Endothelial cell of umbilical vein (primary cell): ENCODE measurements around the gene PERCC1. TPM values are rescaled to one million over a fixed set of nuclear protein-coding genes. Genes with fewer than 3 reads are reported as not detected.

Source experiments
- BruUV-seq: library from RNA; stranded (reverse); fragments of 400-500 nt; replicated peaks from 2 replicates; lab custom pipeline; 2021; lab: Mats Ljungman, UMichigan
- CTCF ChIA-PET: fragments of 300-600, 350-600 bp; sonication (Branson Sonifier 250); formaldehyde crosslinking; loops from one replicate; lab custom pipeline; 2021; ENCODE audit warnings: antibody characterized with exemption, inconsistent platforms; lab: Charles Lee
- POLR2A ChIA-PET: fragments of 300-600, 350-600 bp; sonication (Branson Sonifier 250); formaldehyde crosslinking; loops from one replicate; lab custom pipeline; 2021; ENCODE audit warnings: antibody characterized with exemption, inconsistent platforms; lab: Charles Lee
- DNase-seq: peaks from one replicate; pipeline ENCODE4 v3.0.0-alpha.2; 2011; ENCODE audit warnings: low read depth, low spot score
- FAIRE-seq: peaks from 2 replicates; lab custom pipeline; 2011; peaks lifted over from hg19 to GRCh38; lab: Jason Lieb, UNC
- H2AFZ ChIP-seq: 2 replicates; pipeline ENCODE4 v1.6.0; 2012; ENCODE audit warnings: low read depth, low read length, control low read depth, inconsistent platforms
- H3K27ac ChIP-seq: 2 replicates; pipeline ENCODE4 v1.5.1; 2011; ENCODE audit warnings: low read depth, mild to moderate bottlenecking, control low read depth, low read length, moderate library complexity; ENCODE audit not compliant: insufficient read depth
- H3K27me3 ChIP-seq, 2 experiments: 2 replicates each; pipeline versions ENCODE4 v1.6.0 to v1.6.1; 2011; ENCODE audit warnings: low read length in 2 of 2, mixed read lengths in 1 of 2; ENCODE audit not compliant: control insufficient read depth in 2 of 2, insufficient read depth in 2 of 2
- H3K36me3 ChIP-seq, 2 experiments: 2 replicates in 1 of 2; 3 replicates in 1 of 2; pipeline ENCODE4 v1.5.1; 2011; ENCODE audit warnings: low read length in 2 of 2, mild to moderate bottlenecking in 1 of 2, moderate library complexity in 1 of 2; ENCODE audit not compliant: control insufficient read depth in 2 of 2, insufficient read depth in 2 of 2; ENCODE audit errors: extremely low read depth in 1 of 2
- H3K4me1 ChIP-seq: 3 replicates; pipeline ENCODE4 v1.5.1; 2011; ENCODE audit warnings: mild to moderate bottlenecking, low read length; ENCODE audit not compliant: control insufficient read depth, insufficient read depth; ENCODE audit errors: extremely low read depth
- H3K4me2 ChIP-seq: 2 replicates; pipeline ENCODE4 v1.6.1; 2011; ENCODE audit warnings: low read length, control low read depth, mixed read lengths; ENCODE audit not compliant: insufficient read depth
- H3K4me3 ChIP-seq, 3 experiments: fragments of 200-600 bp in 1 of 3; sonication (generic), shearing (Covaris generic) in 1 of 3; replicated peaks in 1 of 3; 2 replicates each; pipeline ENCODE4 v1.5.1; 2011 to 2016; ENCODE audit warnings: control low read depth in 3 of 3, low read length in 3 of 3, mild to moderate bottlenecking in 2 of 3, inconsistent platforms in 1 of 3, low read depth in 1 of 3, moderate library complexity in 1 of 3; ENCODE audit not compliant: insufficient read depth in 1 of 3
- H3K79me2 ChIP-seq: 2 replicates; pipeline ENCODE4 v1.6.0; 2012; ENCODE audit warnings: low read length, inconsistent platforms; ENCODE audit not compliant: control insufficient read depth, insufficient read depth
- H3K9ac ChIP-seq: replicated peaks from 2 replicates; pipeline ENCODE3; 2011; ENCODE audit warnings: low read length, control low read depth; ENCODE audit not compliant: insufficient read depth; ENCODE audit errors: extremely low read depth
- H3K9me1 ChIP-seq: replicated peaks from 3 replicates; pipeline ENCODE4 v1.6.0; 2011; ENCODE audit warnings: mild to moderate bottlenecking, low read length; ENCODE audit not compliant: control insufficient read depth, insufficient read depth; ENCODE audit errors: extremely low read depth
- H3K9me3 ChIP-seq: replicated peaks from 2 replicates; pipeline ENCODE4 v1.5.1; 2012; ENCODE audit warnings: low read length, inconsistent platforms; ENCODE audit not compliant: control insufficient read depth, insufficient read depth
- H4K20me1 ChIP-seq: replicated peaks from 2 replicates; pipeline ENCODE3; 2011; ENCODE audit warnings: mild to moderate bottlenecking, low read length; ENCODE audit not compliant: control insufficient read depth, insufficient read depth; ENCODE audit errors: extremely low read depth
- CTCF ChIP-seq, 2 donors: IDR thresholded peaks; 1 replicate in 1 of 2; 2 replicates in 1 of 2; pipeline ENCODE4 v1.5.1; 2011; ENCODE audit warnings: low read length in 2 of 2, mild to moderate bottlenecking in 2 of 2, moderate library complexity in 2 of 2, control low read depth in 1 of 2, inconsistent platforms in 1 of 2, low read depth in 1 of 2; ENCODE audit not compliant: insufficient read depth in 1 of 2; ENCODE audit errors: extremely low read depth in 1 of 2
- EZH2 ChIP-seq: IDR thresholded peaks from 2 replicates; pipeline ENCODE4 v1.6.1; 2012; ENCODE audit warnings: borderline replicate concordance, low read depth, mild to moderate bottlenecking, moderate library complexity, low read length, inconsistent platforms; ENCODE audit not compliant: severe bottlenecking
- FOS ChIP-seq: IDR thresholded peaks from 2 replicates; pipeline ENCODE4 v1.6.1; 2011; ENCODE audit warnings: mild to moderate bottlenecking, low read length, moderate library complexity, borderline replicate concordance; ENCODE audit not compliant: insufficient read depth
- GATA2 ChIP-seq: IDR thresholded peaks from 2 replicates; pipeline ENCODE4 v1.7.0; 2011; ENCODE audit warnings: low read depth, mild to moderate bottlenecking, moderate library complexity, mixed read lengths, low read length; ENCODE audit not compliant: insufficient read length, insufficient read depth
- JUN ChIP-seq: IDR thresholded peaks from 2 replicates; pipeline ENCODE4 v1.6.1; 2011; ENCODE audit warnings: borderline replicate concordance, low read depth; ENCODE audit not compliant: insufficient read length, insufficient read depth
- MAX ChIP-seq: IDR thresholded peaks from 2 replicates; pipeline ENCODE4 v1.6.1; 2011; ENCODE audit not compliant: insufficient read depth, insufficient read length
- MYC ChIP-seq: IDR thresholded peaks from one replicate; pipeline ENCODE4 v1.6.1; 2011; ENCODE audit warnings: mild to moderate bottlenecking, low read depth, low read length
- POLR2A ChIP-seq: IDR thresholded peaks from 2 replicates; pipeline ENCODE4 v1.6.1; 2012; ENCODE audit warnings: low read depth, mild to moderate bottlenecking, control low read depth, low read length
- POLR2AphosphoS5 ChIP-seq: IDR thresholded peaks from 2 replicates; pipeline ENCODE4 v1.6.1; 2012; ENCODE audit warnings: low read depth, mild to moderate bottlenecking, control low read depth, low read length, moderate library complexity; ENCODE audit not compliant: insufficient read depth
- dilution Hi-C: fragments of 300-500 bp; cut with MboI; formaldehyde crosslinking; loops from one replicate; pipeline ENCODE4 v1.15.0; 2019; ENCODE audit warnings: low sequenced_read_pairs; ENCODE audit not compliant: extremely low pct_ligation_motif_present
- intact Hi-C: fragments of 100-400 bp; cut with micrococcal nuclease; formaldehyde crosslinking; loops from one replicate; pipeline ENCODE4 v1.10.0; 2022
- polyA plus RNA-seq, 4 experiments: library from polyadenylated mRNA; depleted of rRNA in 3 of 4; stranded (reverse) in 3 of 4; unstranded in 1 of 4; fragments of >200 nt; gene quantifications; 2 replicates each; pipeline versions ENCODE4 v1.2.1 to v1.2.3, GENCODE V29; 2011 to 2012; ENCODE audit warnings: missing spikeins in 1 of 4
- total RNA-seq: library from RNA; stranded (reverse); gene quantifications from 2 replicates; pipeline ENCODE4 v1.2.3, GENCODE V29; 2021

PERCC1 gene
- total and polyA plus RNA-seq, 2 donors (not counting 3 experiments of a cell fraction or from before 2014, with no cell fraction given), result not detected

GRCh38 chr16:1481906-1482835 lies 51.3 kb downstream of the PERCC1 start:
- H3K4me1 ChIP-seq, result no peaks in the 10 kb centered on the region
- H2AFZ ChIP-seq, result no peak overlapping the region
- BruUV-seq, result no TSS peak
- TF ChIP-seq POLR2A (no peak), MAX (no peak), CTCF (IDR thresholded peaks at IDR 0.05; ENCODE audit: extremely low read depth in 1 of 2, insufficient read depth in 1 of 2, low read depth in 1 of 2, low read length in 2 of 2) (no peak), GATA2 (no peak), POLR2AphosphoS5 (no peak), MYC (no peak), EZH2 (no peak), FOS (no peak), JUN (no peak)
- no peaks in the 10 kb centered on the region for H3K9me1 ChIP-seq
- no peaks in the 10 kb centered on the region for H3K27me3 ChIP-seq
- FAIRE-seq (no peak), DNase-seq (no peak)
- POLR2A ChIA-PET, result no interaction called here
- no peaks in the 10 kb centered on the region for H3K36me3 ChIP-seq
- intact Hi-C loops, result no loop called here
- H3K4me2 ChIP-seq, result no peak overlapping the region
- no peaks in the 10 kb centered on the region for H4K20me1 ChIP-seq
- no peak overlapping the region for H3K4me3 ChIP-seq
- no peaks in the 10 kb centered on the region for H3K9me3 ChIP-seq
- dilution Hi-C loops, result no loop called here
- CTCF ChIA-PET, result interaction anchor here (1.6 kb wide), 1 partner anchor 12 kb away, joined by 3 read pairs; no protein-coding TSS in a partner anchor
- no peak overlapping the region for H3K27ac ChIP-seq
- H3K79me2 ChIP-seq, result no peaks in the 10 kb centered on the region
- H3K9ac ChIP-seq, result no peak overlapping the region

Other genes with a start within 250 kb of the PERCC1 start
- not detected in 2 replicates for gene TPSG1, start 205.8 kb upstream of the PERCC1 start, total RNA-seq
- gene TPSG1, start 205.8 kb upstream of the PERCC1 start, polyA plus RNA-seq, result not detected in 2 replicates
- gene TPSB2, start 200.9 kb upstream of the PERCC1 start, total RNA-seq, result not detected in 2 replicates
- gene TPSB2, start 200.9 kb upstream of the PERCC1 start, polyA plus RNA-seq, result not detected in 2 replicates
- not detected in 2 replicates for gene TPSAB1, start 190.4 kb upstream of the PERCC1 start, total RNA-seq
- not detected in 2 replicates for gene TPSAB1, start 190.4 kb upstream of the PERCC1 start, polyA plus RNA-seq
- gene TPSD1, start 175.0 kb upstream of the PERCC1 start, total RNA-seq, result not detected in 2 replicates
- not detected in 2 replicates for gene TPSD1, start 175.0 kb upstream of the PERCC1 start, polyA plus RNA-seq
- gene UBE2I, start 121.4 kb upstream of the PERCC1 start, total RNA-seq, result 230 and 233 TPM in 2 replicates
- 121 and 122 TPM in 2 replicates for gene UBE2I, start 121.4 kb upstream of the PERCC1 start, polyA plus RNA-seq
- gene BAIAP3, start 97.4 kb upstream of the PERCC1 start, total RNA-seq, result 0.66 and 0.88 TPM in 2 replicates
- gene BAIAP3, start 97.4 kb upstream of the PERCC1 start, polyA plus RNA-seq, result 0.27 and 0.36 TPM in 2 replicates
- 65.4 and 69.9 TPM in 2 replicates for gene TSR3, start 79.2 kb upstream of the PERCC1 start, total RNA-seq
- gene TSR3, start 79.2 kb upstream of the PERCC1 start, polyA plus RNA-seq, result 82.7 and 88.7 TPM in 2 replicates
- 51.6 and 56.3 TPM in 2 replicates for gene GNPTG, start 79.1 kb upstream of the PERCC1 start, total RNA-seq
- 109 and 137 TPM in 2 replicates for gene GNPTG, start 79.1 kb upstream of the PERCC1 start, polyA plus RNA-seq
- gene UNKL, start 16.4 kb upstream of the PERCC1 start, total RNA-seq, result 32.8 and 33.0 TPM in 2 replicates
- gene UNKL, start 16.4 kb upstream of the PERCC1 start, polyA plus RNA-seq, result 17.1 and 23.2 TPM in 2 replicates
- 13.4 and 15.1 TPM in 2 replicates for gene UQCC4, start 10.3 kb upstream of the PERCC1 start, total RNA-seq
- 29.3 and 33.3 TPM in 2 replicates for gene UQCC4, start 10.3 kb upstream of the PERCC1 start, polyA plus RNA-seq
- 0.25 and 0.75 TPM in 2 replicates for gene CCDC154, start 13.5 kb downstream of the PERCC1 start, total RNA-seq
- gene CCDC154, start 13.5 kb downstream of the PERCC1 start, polyA plus RNA-seq, result 0.13 and 0.65 TPM in 2 replicates
- 89.8 and 94.9 TPM in 2 replicates for gene CLCN7, start 44.0 kb downstream of the PERCC1 start, total RNA-seq
- gene CLCN7, start 44.0 kb downstream of the PERCC1 start, polyA plus RNA-seq, result 59.8 and 76.1 TPM in 2 replicates
- gene PTX4, start 57.9 kb downstream of the PERCC1 start, total RNA-seq, result 0.31 TPM in 1 of 2 replicates, not detected in the other
- gene PTX4, start 57.9 kb downstream of the PERCC1 start, polyA plus RNA-seq, result not detected in 2 replicates
- 60.5 and 61.6 TPM in 2 replicates for gene TELO2, start 62.3 kb downstream of the PERCC1 start, total RNA-seq
- 30.7 and 32.8 TPM in 2 replicates for gene TELO2, start 62.3 kb downstream of the PERCC1 start, polyA plus RNA-seq
- 32.5 and 37.5 TPM in 2 replicates for gene TMEM204, start 102.6 kb downstream of the PERCC1 start, total RNA-seq
- gene TMEM204, start 102.6 kb downstream of the PERCC1 start, polyA plus RNA-seq, result 50.7 and 68.8 TPM in 2 replicates
- gene IFT140, start 181.0 kb downstream of the PERCC1 start, total RNA-seq, result 16.6 and 18.9 TPM in 2 replicates
- 8.8 and 9.5 TPM in 2 replicates for gene IFT140, start 181.0 kb downstream of the PERCC1 start, polyA plus RNA-seq
- 28.9 and 30.8 TPM in 2 replicates for gene CRAMP1, start 181.3 kb downstream of the PERCC1 start, total RNA-seq
- gene CRAMP1, start 181.3 kb downstream of the PERCC1 start, polyA plus RNA-seq, result 20.2 and 21.5 TPM in 2 replicates
- gene JPT2, start 247.2 kb downstream of the PERCC1 start, total RNA-seq, result 86.5 and 93.3 TPM in 2 replicates
- gene JPT2, start 247.2 kb downstream of the PERCC1 start, polyA plus RNA-seq, result 30.4 and 35.8 TPM in 2 replicates